Astrocyte (in vitro differentiated cells and primary cell): ENCODE data around the gene ANKRD2.
"Not testable (repeated sequence)": the region's sequence is repeated elsewhere in the genome, so short reads cannot be mapped to it uniquely, and the experiment has no call there.

Experiments
- CTCF ChIP-seq: IDR thresholded peaks from 2 replicates; pipeline ENCODE4 v1.5.1; 2011; ENCODE audit warnings: low read depth, mild to moderate bottlenecking, inconsistent platforms, low read length, moderate library complexity; ENCODE audit not compliant: insufficient read depth
- EZH2 ChIP-seq: IDR thresholded peaks from 2 replicates; pipeline ENCODE4 v1.6.1; 2012; ENCODE audit warnings: mild to moderate bottlenecking, low read length, inconsistent platforms; ENCODE audit not compliant: insufficient read depth

- TF ChIP-seq EZH2, CTCF: not testable (repeated sequence)
Observed at GRCh38 chr10:97576487-97576886, 3.9 kb downstream of the ANKRD2 start.
